ENCODE measurements around the gene TSHZ2.

The TSHZ2 gene

GRCh38 chr20:53492212-53492611 lies 520.1 kb downstream of the TSHZ2 start:
- Histone ChIP-seq H3K27me3 (ENCODE audit: insufficient read depth, low read length) (peaks cover 3% of the 10 kb centered on the region; the same call in 1 of the 2 replicates), H3K79me2 (ENCODE audit: insufficient read depth, low read length) (no peaks in the 10 kb centered on the region), H4K20me1 (ENCODE audit: insufficient read depth, low read length) (no peaks in the 10 kb centered on the region), H3K36me3 (ENCODE audit: insufficient read depth, low read length) (no peaks in the 10 kb centered on the region), H3K9me3 (ENCODE audit: low read length) (no peaks in the 10 kb centered on the region), H3K27ac (ENCODE audit: low read depth, low read length, poor library complexity, severe bottlenecking) (no peak overlapping the region), H3K4me1 (ENCODE audit: insufficient read depth, low read length, severe bottlenecking) (no peaks in the 10 kb centered on the region), H3F3A (ENCODE audit: insufficient read depth, low read length) (no peaks in the 10 kb centered on the region), H3K4me2 (ENCODE audit: low read length) (no peak overlapping the region), H3K4me3 (ENCODE audit: low read depth, low read length, poor library complexity, severe bottlenecking) (no peak overlapping the region), H3K9ac (ENCODE audit: low read length) (no peak overlapping the region), H2AFZ (ENCODE audit: low read length) (no peak overlapping the region), H3K9me2 (ENCODE audit: low read depth, low read length) (no peaks in the 10 kb centered on the region)
- TF ChIP-seq CTCF (IDR thresholded peaks at IDR 0.05; ENCODE audit: low read length) (no peak), EZH2 (IDR thresholded peaks at IDR 0.05; ENCODE audit: borderline replicate concordance, low read length) (no peak)

- no peaks in the 10 kb centered on the region for H3K4me1 ChIP-seq (ENCODE audit: insufficient read depth, low read length, severe bottlenecking)
- H3K4me2 ChIP-seq (ENCODE audit: low read length) = no peak overlapping the region
- no peaks in the 10 kb centered on the region for H4K20me1 ChIP-seq (ENCODE audit: insufficient read depth, low read length)
- TF ChIP-seq EZH2 (IDR thresholded peaks at IDR 0.05; ENCODE audit: borderline replicate concordance, low read length) (no peak), CTCF (IDR thresholded peaks at IDR 0.05; ENCODE audit: low read length) (no peak)
- peaks cover 5% of the 10 kb centered on the region; the same call in 1 of the 2 replicates for H3K27me3 ChIP-seq (ENCODE audit: insufficient read depth, low read length)
- H3K27ac ChIP-seq (ENCODE audit: low read depth, low read length, poor library complexity, severe bottlenecking) = no peak overlapping the region
- H3K79me2 ChIP-seq (ENCODE audit: insufficient read depth, low read length) = no peaks in the 10 kb centered on the region
- no peaks in the 10 kb centered on the region for H3K9me3 ChIP-seq (ENCODE audit: low read length)
- no peak overlapping the region for H3K9ac ChIP-seq (ENCODE audit: low read length)
- H2AFZ ChIP-seq (ENCODE audit: low read length) = no peak overlapping the region
- H3K9me2 ChIP-seq (ENCODE audit: low read depth, low read length) = no peaks in the 10 kb centered on the region
- H3K36me3 ChIP-seq (ENCODE audit: insufficient read depth, low read length) = no peaks in the 10 kb centered on the region
- no peak overlapping the region for H3K4me3 ChIP-seq (ENCODE audit: low read depth, low read length, poor library complexity, severe bottlenecking)
- H3F3A ChIP-seq (ENCODE audit: insufficient read depth, low read length) = no peaks in the 10 kb centered on the region
Measured at GRCh38 chr20:53493311-53493857, 521.2 kb downstream of the TSHZ2 start.

- no peak for TF ChIP-seq EZH2 (IDR thresholded peaks at IDR 0.05; ENCODE audit: borderline replicate concordance, low read length)
- no peak for TF ChIP-seq CTCF (IDR thresholded peaks at IDR 0.05; ENCODE audit: low read length)
- H3K4me2 ChIP-seq (ENCODE audit: low read length) = no peak overlapping the region
- H3K9me2 ChIP-seq (ENCODE audit: low read depth, low read length) = no peaks in the 10 kb centered on the region
- no peaks in the 10 kb centered on the region for H3F3A ChIP-seq (ENCODE audit: insufficient read depth, low read length)
- no peaks in the 10 kb centered on the region for H3K9me3 ChIP-seq (ENCODE audit: low read length)
- H3K79me2 ChIP-seq (ENCODE audit: insufficient read depth, low read length) = no peaks in the 10 kb centered on the region
- H3K36me3 ChIP-seq (ENCODE audit: insufficient read depth, low read length) = no peaks in the 10 kb centered on the region
- H3K4me1 ChIP-seq (ENCODE audit: insufficient read depth, low read length, severe bottlenecking) = no peaks in the 10 kb centered on the region
- peaks cover 5% of the 10 kb centered on the region; the same call in 1 of the 2 replicates for H3K27me3 ChIP-seq (ENCODE audit: insufficient read depth, low read length)
- H3K27ac ChIP-seq (ENCODE audit: low read depth, low read length, poor library complexity, severe bottlenecking) = no peak overlapping the region
- H2AFZ ChIP-seq (ENCODE audit: low read length) = no peak overlapping the region
- H3K4me3 ChIP-seq (ENCODE audit: low read depth, low read length, poor library complexity, severe bottlenecking) = no peak overlapping the region
- H4K20me1 ChIP-seq (ENCODE audit: insufficient read depth, low read length) = no peaks in the 10 kb centered on the region
- H3K9ac ChIP-seq (ENCODE audit: low read length) = no peak overlapping the region
Measured at GRCh38 chr20:53494753-53495152, 522.6 kb downstream of the TSHZ2 start.

All from OCI-LY1 (cell line).